H9 (cell line): Measurements from ENCODE around the gene CD300LD. TPM values are rescaled to one million over a fixed set of nuclear protein-coding genes. Genes with fewer than 3 reads are reported as not detected.

ENCODE experiments used
- DNase-seq: peaks from one replicate; pipeline ENCODE4 v3.0.0-alpha.2; 2017
- H2AFZ ChIP-seq: one replicate; pipeline ENCODE4 v1.6.1; 2013; ENCODE audit warnings: mild to moderate bottlenecking, low read length, control low read depth, moderate library complexity
- H2AK5ac ChIP-seq: 2 replicates; pipeline ENCODE4 v1.6.1; 2013; ENCODE audit warnings: low read length, control low read depth, mixed read lengths; ENCODE audit not compliant: insufficient read length
- H2BK120ac ChIP-seq: one replicate; pipeline ENCODE4 v1.6.1; 2013; ENCODE audit warnings: low read depth, mild to moderate bottlenecking, low read length, control low read depth, inconsistent platforms; ENCODE audit not compliant: poor library complexity, severe bottlenecking
- H2BK12ac ChIP-seq: 2 replicates; pipeline ENCODE4 v1.6.1; 2013; ENCODE audit warnings: low read length, control low read depth, mixed read lengths, low read depth; ENCODE audit not compliant: insufficient read length
- H2BK15ac ChIP-seq: 2 replicates; pipeline ENCODE4 v1.6.1; 2013; ENCODE audit warnings: low read depth, low read length, control low read depth
- H2BK20ac ChIP-seq: one replicate; pipeline ENCODE4 v1.6.1; 2013; ENCODE audit warnings: low read depth, mild to moderate bottlenecking, low read length, control low read depth, inconsistent platforms; ENCODE audit not compliant: poor library complexity, severe bottlenecking
- H2BK5ac ChIP-seq: 2 replicates; pipeline ENCODE4 v1.6.1; 2013; ENCODE audit warnings: low read length, control low read depth, mixed read lengths; ENCODE audit not compliant: insufficient read length
- H3K14ac ChIP-seq: 2 replicates; pipeline ENCODE4 v1.6.1; 2013; ENCODE audit warnings: low read length, control low read depth; ENCODE audit not compliant: insufficient read depth
- H3K18ac ChIP-seq: 2 replicates; pipeline ENCODE4 v1.6.1; 2013; ENCODE audit warnings: low read depth, mild to moderate bottlenecking, mixed read lengths, low read length, control low read depth; ENCODE audit not compliant: insufficient read length
- H3K23ac ChIP-seq: 2 replicates; pipeline ENCODE4 v1.6.1; 2013; ENCODE audit warnings: low read length, control low read depth, mixed read lengths, low read depth; ENCODE audit not compliant: insufficient read length
- H3K23me2 ChIP-seq: 2 replicates; pipeline ENCODE4 v1.6.1; 2013; ENCODE audit warnings: low read depth, mild to moderate bottlenecking, mixed read lengths, low read length, control low read depth; ENCODE audit not compliant: insufficient read length, poor library complexity, severe bottlenecking
- H3K27ac ChIP-seq: 2 replicates; pipeline ENCODE4 v1.5.1; 2013; ENCODE audit warnings: low read length, control low read depth, mixed read lengths, low read depth; ENCODE audit not compliant: insufficient read length
- H3K27me3 ChIP-seq: 2 replicates; pipeline ENCODE4 v1.6.1; 2013; ENCODE audit warnings: low read length, control low read depth, inconsistent platforms; ENCODE audit not compliant: insufficient read depth
- H3K4ac ChIP-seq: 2 replicates; pipeline ENCODE4 v1.6.1; 2013; ENCODE audit warnings: low read depth, mild to moderate bottlenecking, control low read depth, inconsistent platforms, low read length, moderate library complexity
- H3K4me1 ChIP-seq: 2 replicates; pipeline ENCODE4 v1.6.1; 2013; ENCODE audit warnings: low read length, control low read depth, inconsistent platforms; ENCODE audit not compliant: insufficient read depth
- H3K4me2 ChIP-seq: 2 replicates; pipeline ENCODE4 v1.6.1; 2013; ENCODE audit warnings: low read length, control low read depth, mixed read lengths; ENCODE audit not compliant: insufficient read length, insufficient read depth
- H3K56ac ChIP-seq: 2 replicates; pipeline ENCODE4 v1.6.1; 2013; ENCODE audit warnings: low read depth, mild to moderate bottlenecking, mixed read lengths, low read length, control low read depth; ENCODE audit not compliant: insufficient read length
- H3K79me1 ChIP-seq: 2 replicates; pipeline ENCODE4 v1.6.1; 2013; ENCODE audit warnings: low read depth, mild to moderate bottlenecking, moderate library complexity, low read length, control low read depth, inconsistent platforms; ENCODE audit not compliant: insufficient read depth, poor library complexity, severe bottlenecking
- H3K79me2 ChIP-seq: 2 replicates; pipeline ENCODE4 v1.6.1; 2013; ENCODE audit warnings: low read length, control low read depth, inconsistent platforms; ENCODE audit not compliant: insufficient read depth
- H3K9ac ChIP-seq: 2 replicates; pipeline ENCODE4 v1.6.1; 2013; ENCODE audit warnings: low read length, control low read depth, mixed read lengths; ENCODE audit not compliant: insufficient read length; ENCODE audit errors: extremely low read depth
- H3K9me3 ChIP-seq: one replicate; pipeline ENCODE4 v1.6.1; 2013; ENCODE audit warnings: low read depth, low read length, inconsistent platforms; ENCODE audit not compliant: control insufficient read depth
- H3T11ph ChIP-seq: one replicate; pipeline ENCODE4 v1.6.1; 2013; ENCODE audit warnings: mild to moderate bottlenecking, low read length, control low read depth, inconsistent platforms
- H4K20me1 ChIP-seq: one replicate; pipeline ENCODE4 v1.6.1; 2013; ENCODE audit not compliant: control insufficient read depth, insufficient read length, insufficient read depth
- H4K5ac ChIP-seq: 2 replicates; pipeline ENCODE4 v1.6.1; 2013; ENCODE audit warnings: low read depth, mild to moderate bottlenecking, mixed read lengths, low read length, control low read depth; ENCODE audit not compliant: insufficient read length
- H4K8ac ChIP-seq: replicated peaks from 2 replicates; pipeline ENCODE4 v1.6.1; 2013; ENCODE audit warnings: low read length, control low read depth, mixed read lengths, low read depth; ENCODE audit not compliant: insufficient read length
- H4K91ac ChIP-seq: 2 replicates; pipeline ENCODE4 v1.6.1; 2013; ENCODE audit warnings: low read depth, mild to moderate bottlenecking, moderate library complexity, mixed read lengths, low read length, control low read depth; ENCODE audit not compliant: insufficient read length
- H3K27ac Mint-ChIP-seq, 3 experiments: 2 replicates in 2 of 3; 3 replicates in 1 of 3; pipeline ENCODE4 v1.8.0; 2020 to 2021; ENCODE audit warnings: mixed read lengths in 3 of 3, mild to moderate bottlenecking in 1 of 3, moderate library complexity in 1 of 3
- H3K27me3 Mint-ChIP-seq: 2 replicates; pipeline ENCODE4 v1.8.0; 2021; ENCODE audit warnings: low read depth, mild to moderate bottlenecking, moderate library complexity, mixed read lengths
- H3K36me3 Mint-ChIP-seq, 3 experiments: 2 replicates in 2 of 3; 3 replicates in 1 of 3; pipeline ENCODE4 v1.8.0; 2020 to 2021; ENCODE audit warnings: low read depth in 3 of 3, mixed read lengths in 3 of 3; ENCODE audit not compliant: insufficient read depth in 1 of 3
- H3K4me1 Mint-ChIP-seq, 2 experiments: 2 replicates each; pipeline ENCODE4 v1.8.0; 2020; ENCODE audit warnings: mixed read lengths in 2 of 2
- H3K4me3 Mint-ChIP-seq, 2 experiments: 2 replicates in 1 of 2; 3 replicates in 1 of 2; pipeline ENCODE4 v1.8.0; 2020 to 2021; ENCODE audit warnings: mild to moderate bottlenecking in 2 of 2, mixed read lengths in 2 of 2, moderate library complexity in 1 of 2
- H3K9me3 Mint-ChIP-seq, 2 experiments: 2 replicates in 1 of 2; 3 replicates in 1 of 2; pipeline ENCODE4 v1.8.0; 2020; ENCODE audit warnings: mild to moderate bottlenecking in 2 of 2, mixed read lengths in 2 of 2, moderate library complexity in 1 of 2
- WGBS: extraction: QIAGEN DNeasy Blood & Tissue Kit; methylation state at CpG from one replicate; pipeline ENCODE4 v1.1.7; 2013; ENCODE audit warnings: missing lambda C conversion rate, low lambda C conversion rate, mixed read lengths; ENCODE audit not compliant: insufficient read length; ENCODE audit errors: extremely low coverage; 5-methylcytosine and 5-hydroxymethylcytosine counted together
- total RNA-seq: library from RNA; stranded (reverse); gene quantifications from 2 replicates; pipeline ENCODE4 v1.2.1, GENCODE V29; 2021
- TF ChIP-seq, protein P1 (sequence below): fragments of 200-600 bp; sonication (generic); conservative IDR thresholded peaks from 3 replicates; pipeline ENCODE4 v1.8.0; 2021; ENCODE audit warnings: antibody characterized with exemption, mild to moderate bottlenecking

CD300LD gene
- total RNA-seq, 1 experiment from 2014 or later, result not detected

DNA sequence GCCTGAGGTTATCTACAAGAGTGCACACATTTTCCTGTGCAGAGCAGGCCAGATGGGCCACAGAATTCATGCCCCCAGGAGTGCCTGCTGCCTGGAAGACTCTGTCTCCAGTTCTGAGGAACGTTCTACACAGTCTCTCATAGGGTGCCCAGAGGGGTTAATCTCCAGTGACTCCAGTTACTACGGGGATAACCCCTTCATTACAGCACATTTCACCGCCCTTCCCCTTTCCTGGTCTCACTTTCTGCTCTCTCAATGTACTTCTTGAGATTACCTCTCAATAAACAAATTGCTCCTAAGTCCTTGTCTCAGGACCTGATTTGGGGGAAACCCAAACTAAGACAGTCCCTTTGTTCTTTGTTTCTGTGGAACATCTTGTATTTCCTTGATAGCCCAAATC, 30.5 kb downstream of the CD300LD start:
- peaks cover 19 to 31% of the 10 kb centered on the region in 2 experiments for H3K9me3 Mint-ChIP-seq
- H3K79me2 ChIP-seq, result no peaks in the 10 kb centered on the region
- H2AK5ac ChIP-seq, result no peak overlapping the region
- H2BK15ac ChIP-seq, result no peak overlapping the region
- H3K9ac ChIP-seq, result no peak overlapping the region
- WGBS, result no CpG with 5 or more reads among the region's 3 CpGs
- H3K4me1 ChIP-seq, result peaks cover 2% of the 10 kb centered on the region; the same call in 1 of the 2 replicates
- H3K56ac ChIP-seq, result no peak overlapping the region
- H2BK120ac ChIP-seq, result no peak overlapping the region
- H4K91ac ChIP-seq, result no peak overlapping the region
- H3K4ac ChIP-seq, result no peak overlapping the region
- H3K36me3 Mint-ChIP-seq, result peaks cover 12 to 22% (median 14%) of the 10 kb centered on the region in 3 experiments
- TF ChIP-seq, protein P1, sequence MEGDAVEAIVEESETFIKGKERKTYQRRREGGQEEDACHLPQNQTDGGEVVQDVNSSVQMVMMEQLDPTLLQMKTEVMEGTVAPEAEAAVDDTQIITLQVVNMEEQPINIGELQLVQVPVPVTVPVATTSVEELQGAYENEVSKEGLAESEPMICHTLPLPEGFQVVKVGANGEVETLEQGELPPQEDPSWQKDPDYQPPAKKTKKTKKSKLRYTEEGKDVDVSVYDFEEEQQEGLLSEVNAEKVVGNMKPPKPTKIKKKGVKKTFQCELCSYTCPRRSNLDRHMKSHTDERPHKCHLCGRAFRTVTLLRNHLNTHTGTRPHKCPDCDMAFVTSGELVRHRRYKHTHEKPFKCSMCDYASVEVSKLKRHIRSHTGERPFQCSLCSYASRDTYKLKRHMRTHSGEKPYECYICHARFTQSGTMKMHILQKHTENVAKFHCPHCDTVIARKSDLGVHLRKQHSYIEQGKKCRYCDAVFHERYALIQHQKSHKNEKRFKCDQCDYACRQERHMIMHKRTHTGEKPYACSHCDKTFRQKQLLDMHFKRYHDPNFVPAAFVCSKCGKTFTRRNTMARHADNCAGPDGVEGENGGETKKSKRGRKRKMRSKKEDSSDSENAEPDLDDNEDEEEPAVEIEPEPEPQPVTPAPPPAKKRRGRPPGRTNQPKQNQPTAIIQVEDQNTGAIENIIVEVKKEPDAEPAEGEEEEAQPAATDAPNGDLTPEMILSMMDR, result no peak
- no peak overlapping the region for H3K4me3 Mint-ChIP-seq
- no peak overlapping the region for H3K23ac ChIP-seq
- H4K20me1 ChIP-seq, result no peaks in the 10 kb centered on the region
- peaks cover 9% of the 10 kb centered on the region for H3K9me3 ChIP-seq
- H3K27me3 Mint-ChIP-seq, result peaks cover 47% of the 10 kb centered on the region
- no peak overlapping the region for H3K27ac Mint-ChIP-seq
- no peak for DNase-seq
- H3K79me1 ChIP-seq, result no peaks in the 10 kb centered on the region
- H4K8ac ChIP-seq, result no peak overlapping the region
- H3K4me1 Mint-ChIP-seq, result peaks cover 16 to 20% of the 10 kb centered on the region in 2 experiments
- no peak overlapping the region for H3K27ac ChIP-seq
- no peak overlapping the region for H3T11ph ChIP-seq
- 0 out of 2 replicates have a peak, but pooled peaks cover 2% of the 10 kb centered on the region for H3K27me3 ChIP-seq
- no peak overlapping the region for H3K4me2 ChIP-seq
- no peak overlapping the region for H2BK5ac ChIP-seq
- H3K14ac ChIP-seq, result no peak overlapping the region
- H2BK12ac ChIP-seq, result no peak overlapping the region
- no peak overlapping the region for H4K5ac ChIP-seq
- H2AFZ ChIP-seq, result no peak overlapping the region
- no peak overlapping the region for H2BK20ac ChIP-seq
- H3K23me2 ChIP-seq, result no peaks in the 10 kb centered on the region
- H3K18ac ChIP-seq, result no peak overlapping the region
